ENCODE results near the gene SHB.

SHB gene

DNA sequence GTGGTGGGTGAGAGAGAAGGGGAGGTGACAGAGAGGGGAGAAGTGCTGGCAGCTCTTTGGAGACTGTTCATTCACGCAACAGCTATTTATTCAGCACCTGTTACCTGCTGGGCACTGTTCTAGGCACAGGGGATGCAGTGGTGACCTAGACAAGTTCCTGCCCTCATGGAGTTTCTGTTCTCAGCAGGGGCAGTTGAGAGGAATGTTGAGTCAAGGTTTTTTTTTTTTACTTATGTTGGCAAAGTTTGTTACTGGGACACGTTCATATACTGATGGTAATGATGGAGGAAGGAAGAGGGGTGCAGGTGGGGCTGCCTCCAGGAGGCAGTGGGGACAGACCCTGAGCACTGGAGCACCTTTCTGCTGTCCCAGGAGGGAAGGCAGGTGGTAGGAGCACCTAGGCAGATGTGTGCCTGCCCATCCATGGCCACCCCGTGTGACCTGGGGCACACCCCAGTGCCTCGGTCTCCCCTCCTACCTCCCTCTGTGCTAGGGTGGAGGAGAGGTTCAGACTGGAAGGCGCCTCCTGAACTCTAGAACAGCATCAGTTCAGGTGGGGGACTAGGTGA lies 115.7 kb downstream of the SHB start:
- DNase-seq (ENCODE audit: low spot score): no peak

DNA sequence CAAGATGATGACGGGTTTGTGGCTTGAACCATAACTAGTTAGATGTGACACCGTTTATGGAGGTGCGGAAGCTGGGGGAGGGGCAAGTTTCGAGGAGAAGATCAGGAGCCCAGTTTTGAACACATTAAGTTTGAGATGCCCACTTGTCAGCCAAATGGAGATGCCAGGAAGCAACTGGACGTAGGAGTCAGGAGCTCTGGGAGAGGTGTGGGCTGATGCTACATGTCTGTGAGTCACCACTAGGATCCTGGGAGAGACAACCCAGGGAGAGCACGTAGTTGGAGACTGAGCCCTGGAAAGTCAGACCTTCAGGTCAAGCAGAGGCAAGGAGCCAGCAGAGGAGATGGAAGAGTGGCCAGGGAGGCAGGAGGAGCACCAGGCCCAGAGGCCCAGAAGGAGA lies 116.3 kb downstream of the SHB start:
- DNase-seq (ENCODE audit: low spot score): peak; percentile 25

DNA sequence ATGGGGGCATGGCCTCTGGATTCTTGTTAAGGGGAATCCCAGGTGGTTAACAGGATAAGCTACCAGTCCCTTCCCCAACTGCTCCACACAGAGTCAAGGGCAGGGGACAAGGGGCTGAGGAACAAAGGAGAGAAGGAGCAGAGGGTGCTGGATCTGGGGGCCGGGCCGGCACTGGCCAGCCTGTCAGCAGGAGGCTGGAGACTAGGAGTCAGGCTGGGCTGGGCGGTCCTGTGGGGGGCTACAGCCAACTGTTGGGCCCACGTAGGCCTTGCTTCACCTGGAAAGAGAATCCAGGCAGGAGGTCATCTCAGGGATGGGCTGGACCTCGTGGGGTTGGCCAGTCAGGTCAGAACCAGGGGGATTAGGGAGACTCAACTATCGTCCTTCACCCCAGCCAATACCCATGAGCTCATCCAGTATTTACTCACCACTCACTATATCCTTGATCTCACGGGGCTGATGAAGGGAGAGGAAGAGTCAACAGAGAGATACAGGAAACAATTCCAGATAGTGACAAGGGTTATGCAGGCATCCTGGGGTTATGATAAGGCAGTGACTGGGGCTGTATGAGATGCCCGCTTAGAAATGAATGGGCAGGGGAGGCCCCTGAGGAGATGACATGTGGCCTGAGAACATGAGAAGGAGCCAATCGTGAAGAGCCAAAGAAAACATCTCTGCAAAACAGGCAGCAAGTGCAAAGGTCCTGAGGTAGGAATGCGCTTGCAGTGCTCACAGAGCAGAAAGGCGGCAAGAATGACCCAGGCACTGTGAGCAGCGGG lies 117.2 kb downstream of the SHB start:
- no peak for DNase-seq (ENCODE audit: low spot score)

DNA sequence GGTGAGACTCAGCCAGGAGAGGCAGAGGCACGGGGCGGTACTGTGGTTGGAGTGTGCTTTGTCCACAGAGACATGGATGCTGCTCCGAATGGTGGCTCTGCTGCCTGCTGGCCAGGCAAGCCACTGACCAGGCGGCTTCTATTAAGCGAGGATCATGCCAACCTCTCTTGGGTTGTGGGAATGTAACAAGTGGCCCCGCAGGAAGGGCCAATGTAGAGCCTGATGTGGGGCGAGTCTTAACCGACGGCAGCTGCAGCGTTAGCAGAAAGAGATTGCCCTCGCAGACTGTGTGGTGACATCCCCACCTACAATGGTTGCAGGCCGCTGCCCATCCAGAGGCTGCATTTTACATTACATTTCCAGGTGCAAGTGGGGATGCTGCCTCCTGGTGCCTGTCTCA lies 118.5 kb downstream of the SHB start:
- no peak for DNase-seq (ENCODE audit: low spot score)

DNA sequence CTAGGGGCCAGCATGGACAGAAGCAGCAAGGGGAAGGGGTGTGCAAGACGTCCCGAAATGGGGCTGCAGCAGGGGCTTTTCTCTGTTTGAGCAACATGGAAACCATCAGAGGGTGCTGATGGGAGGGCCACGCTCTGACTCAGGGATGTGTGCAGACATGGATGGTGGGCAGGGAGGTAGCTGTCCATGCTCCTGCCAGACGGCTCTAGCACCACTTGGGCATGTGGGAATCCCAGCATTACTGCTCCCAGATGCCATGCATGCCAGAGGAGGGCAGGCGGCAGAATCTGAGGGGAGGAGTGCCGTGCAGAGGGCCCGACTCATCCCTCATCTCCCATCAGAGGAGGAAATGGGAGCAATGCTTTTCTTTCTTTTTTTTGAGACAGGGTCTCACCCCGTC lies 119.5 kb downstream of the SHB start:
- DNase-seq (ENCODE audit: low spot score): no peak

DNA sequence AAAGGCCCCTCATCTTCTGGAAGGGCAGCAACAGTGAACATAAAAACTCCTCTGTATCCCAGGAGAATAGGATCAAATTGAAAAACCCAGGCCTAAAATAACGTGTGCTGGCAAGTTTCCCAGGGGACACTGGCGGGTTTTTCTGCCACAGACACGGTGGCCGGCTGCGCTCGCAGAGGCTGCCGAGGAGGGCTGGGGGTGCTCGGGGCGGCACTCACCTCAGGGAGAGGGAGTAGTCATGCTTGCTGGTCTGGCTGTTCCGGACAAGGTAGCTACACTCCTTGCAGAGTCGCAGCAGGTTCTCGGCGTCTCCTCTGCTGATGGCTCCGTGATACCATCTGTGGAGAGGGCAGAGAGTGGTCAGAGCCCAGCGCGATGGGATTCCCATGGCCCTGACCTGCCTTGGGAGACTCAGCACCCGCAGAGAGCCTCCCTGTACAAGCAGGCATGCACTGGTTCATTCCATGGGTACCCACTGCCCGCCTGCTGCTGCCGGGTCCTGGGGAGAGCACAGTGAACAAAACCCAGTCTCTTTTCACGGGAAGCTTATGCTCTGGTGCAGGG lies 120.5 kb downstream of the SHB start:
- no peak for DNase-seq (ENCODE audit: low spot score)

DNA sequence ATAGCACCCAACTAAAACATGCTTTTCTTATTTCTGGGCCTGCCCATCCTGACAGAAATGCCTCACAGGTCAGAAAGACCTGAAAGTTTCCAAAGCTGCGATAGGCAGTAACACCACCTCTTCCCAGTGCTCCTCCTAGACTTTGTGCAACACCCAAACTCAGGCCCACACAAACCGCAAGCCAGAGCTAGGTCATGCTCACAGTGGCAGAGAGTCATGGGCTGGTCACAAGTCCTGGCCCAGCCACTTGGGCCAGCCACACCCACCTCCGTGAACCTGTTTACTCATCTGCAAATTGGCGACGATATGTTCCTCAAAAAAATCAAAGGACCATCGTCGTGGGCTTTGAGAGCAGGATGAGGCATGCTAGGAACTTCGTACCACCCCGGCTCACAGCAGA lies 121.0 kb downstream of the SHB start:
- no peak for DNase-seq (ENCODE audit: low spot score)

DNA sequence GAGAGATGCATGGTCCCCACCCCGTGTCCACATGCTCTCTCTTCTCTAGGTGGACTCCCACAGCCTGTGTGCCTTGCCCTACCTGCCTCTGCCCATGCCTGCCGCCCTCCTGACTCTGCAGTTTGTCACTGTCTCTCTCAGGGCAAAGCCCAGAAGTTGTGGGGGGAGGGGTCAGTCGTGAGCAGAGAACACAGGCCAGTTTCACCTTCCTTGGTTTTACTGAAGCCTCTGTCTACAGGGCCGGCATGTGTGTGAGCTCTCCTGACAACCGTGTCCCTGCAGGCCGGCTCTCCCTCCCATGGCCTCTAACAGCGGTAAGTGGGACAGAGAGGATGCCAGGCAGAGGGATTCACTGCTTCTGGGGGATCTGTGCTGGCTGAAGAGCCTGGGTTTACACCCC lies 121.6 kb downstream of the SHB start:
- DNase-seq (ENCODE audit: low spot score): no peak

DNA sequence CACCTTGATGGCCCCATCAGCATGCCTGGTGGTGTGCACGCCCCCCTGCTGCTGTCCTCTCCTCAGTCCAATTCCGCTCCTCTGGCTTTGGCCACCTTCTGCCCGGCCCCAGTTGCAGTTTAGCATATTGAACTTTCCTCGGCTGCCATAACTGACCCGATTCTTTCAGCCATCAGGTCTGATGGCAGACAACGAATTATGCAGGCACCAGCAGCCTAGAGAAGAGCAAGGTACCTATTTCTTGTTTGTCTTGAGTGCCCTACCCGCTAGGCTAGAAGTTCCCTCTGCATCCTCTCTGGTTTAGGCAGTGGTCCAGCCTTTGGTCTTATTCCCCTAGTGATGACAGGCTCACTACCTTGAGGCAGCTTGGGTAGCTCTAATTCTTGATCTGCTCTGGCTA lies 122.1 kb downstream of the SHB start:
- DNase-seq (ENCODE audit: low spot score): no peak

DNA sequence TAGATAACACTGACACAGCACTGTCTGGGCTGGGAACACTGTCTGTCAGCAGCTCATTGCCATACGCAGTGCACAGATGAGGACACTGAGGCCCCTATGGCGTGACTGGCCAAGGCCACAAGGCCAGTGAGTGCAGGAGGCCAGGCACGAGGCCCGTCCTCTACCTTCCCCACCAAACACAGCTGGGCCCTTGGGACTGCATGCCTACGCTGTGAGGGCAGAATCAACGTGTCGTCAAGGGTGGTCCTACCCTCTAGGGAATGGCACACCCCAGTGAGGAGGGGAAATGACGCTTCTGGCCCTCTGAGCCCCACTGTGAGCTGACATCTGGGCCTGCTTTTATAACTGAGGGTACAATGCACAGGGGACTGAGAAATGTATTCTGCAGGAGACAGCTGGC lies 123.0 kb downstream of the SHB start:
- no peak for DNase-seq (ENCODE audit: low spot score)

DNA sequence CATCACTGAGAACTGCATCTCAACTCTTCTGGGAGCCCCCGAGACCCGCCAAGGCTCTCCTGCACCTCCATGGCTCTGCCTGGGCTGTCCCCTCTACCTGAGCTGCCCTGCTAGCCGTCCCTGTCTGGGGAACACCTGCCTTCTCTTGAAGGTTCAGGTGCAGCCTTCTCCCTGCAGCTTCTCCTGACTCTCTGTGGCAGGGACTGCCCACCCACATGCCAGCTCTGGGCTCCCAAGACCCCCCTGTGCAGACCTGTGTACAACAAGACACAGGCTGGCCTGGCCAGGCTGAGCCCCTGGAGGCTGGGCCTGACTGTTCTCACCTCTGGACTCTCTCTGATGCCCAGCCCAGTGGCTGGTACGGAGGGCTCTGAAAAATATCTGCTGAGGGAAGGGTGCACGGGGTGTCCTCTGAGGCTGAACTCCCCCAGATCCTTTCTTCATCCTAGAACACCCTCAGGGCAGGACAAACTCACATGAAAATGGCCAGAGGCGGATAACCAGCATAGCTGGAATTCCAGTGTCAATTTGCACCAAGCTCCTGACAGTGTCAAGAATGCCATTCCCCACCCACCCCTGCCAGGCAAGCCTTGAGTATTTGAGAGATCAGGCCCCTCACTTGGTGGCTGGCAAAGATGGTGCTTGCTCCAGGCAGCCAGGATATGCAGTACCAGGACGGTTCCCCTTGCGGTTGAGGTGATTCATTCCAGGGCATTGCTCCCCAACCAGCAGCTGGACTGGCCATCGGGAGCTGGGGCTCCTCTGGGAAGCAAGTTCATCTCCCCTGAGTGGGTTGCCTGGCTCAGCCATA lies 124.2 kb downstream of the SHB start:
- no peak for DNase-seq (ENCODE audit: low spot score)

DNA sequence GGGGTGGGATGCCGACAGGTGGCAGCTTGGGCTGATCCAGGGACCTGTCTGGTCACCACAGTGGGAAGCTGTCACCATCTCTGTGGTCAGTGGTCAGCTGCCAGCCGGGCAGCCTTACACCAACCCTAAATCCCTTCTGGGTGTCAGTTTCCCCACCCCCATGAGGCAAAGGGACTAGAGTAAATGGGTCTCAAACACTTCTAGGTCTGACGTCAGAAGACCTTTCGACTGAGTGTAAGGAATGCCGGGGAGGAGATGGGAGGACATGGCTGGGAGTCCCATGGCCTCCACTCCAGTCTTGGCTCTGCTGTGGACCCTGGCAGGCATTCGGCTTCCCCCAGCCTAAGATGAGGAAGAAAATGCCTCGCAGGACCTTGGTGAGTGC lies 124.8 kb downstream of the SHB start:
- DNase-seq (ENCODE audit: low spot score): no peak

DNA sequence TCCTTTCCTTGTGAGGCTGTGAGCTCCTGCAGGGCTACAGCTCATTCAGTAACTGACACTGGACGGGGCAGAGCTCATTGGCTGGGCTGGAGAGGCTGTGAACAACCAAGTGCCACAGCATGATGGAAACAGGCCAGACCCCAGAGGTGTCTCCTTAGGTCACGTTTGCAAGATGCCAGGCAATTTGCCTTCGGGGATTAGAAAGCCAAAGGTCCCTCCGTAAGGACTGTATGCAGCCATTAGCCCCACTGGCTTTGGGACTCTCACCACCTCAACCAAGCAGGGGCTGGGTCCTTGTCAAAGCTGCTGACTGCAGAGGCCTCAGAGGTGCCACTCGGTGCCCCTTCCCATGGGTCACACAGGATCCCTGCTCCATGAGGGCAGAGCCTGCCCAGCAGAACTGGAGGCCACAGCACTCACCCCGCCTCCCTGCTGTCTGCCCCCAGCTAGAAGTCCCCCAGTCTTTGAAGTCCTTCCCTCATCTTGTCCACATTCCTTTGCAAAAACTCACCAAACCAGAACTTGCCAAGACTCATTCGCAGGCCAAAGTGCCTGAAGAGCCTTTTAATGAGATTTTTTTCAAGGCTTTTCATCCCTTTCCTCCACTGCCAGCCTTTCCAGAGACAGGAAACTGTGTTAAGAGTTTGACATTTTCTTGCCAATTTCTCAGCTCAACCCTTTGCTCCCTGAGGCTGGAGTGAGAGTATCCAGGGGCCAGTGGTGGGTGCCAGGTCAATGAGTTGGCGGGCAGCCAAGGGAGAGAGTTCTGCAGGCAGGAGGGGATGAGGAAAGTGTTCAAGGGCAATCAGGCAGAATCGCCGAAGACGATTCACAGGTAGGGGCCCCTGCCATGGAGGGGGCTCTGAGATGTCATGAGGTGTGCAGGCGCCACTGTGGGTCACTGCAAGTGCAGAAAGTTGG lies 125.4 kb downstream of the SHB start:
- DNase-seq (ENCODE audit: low spot score): no peak

DNA sequence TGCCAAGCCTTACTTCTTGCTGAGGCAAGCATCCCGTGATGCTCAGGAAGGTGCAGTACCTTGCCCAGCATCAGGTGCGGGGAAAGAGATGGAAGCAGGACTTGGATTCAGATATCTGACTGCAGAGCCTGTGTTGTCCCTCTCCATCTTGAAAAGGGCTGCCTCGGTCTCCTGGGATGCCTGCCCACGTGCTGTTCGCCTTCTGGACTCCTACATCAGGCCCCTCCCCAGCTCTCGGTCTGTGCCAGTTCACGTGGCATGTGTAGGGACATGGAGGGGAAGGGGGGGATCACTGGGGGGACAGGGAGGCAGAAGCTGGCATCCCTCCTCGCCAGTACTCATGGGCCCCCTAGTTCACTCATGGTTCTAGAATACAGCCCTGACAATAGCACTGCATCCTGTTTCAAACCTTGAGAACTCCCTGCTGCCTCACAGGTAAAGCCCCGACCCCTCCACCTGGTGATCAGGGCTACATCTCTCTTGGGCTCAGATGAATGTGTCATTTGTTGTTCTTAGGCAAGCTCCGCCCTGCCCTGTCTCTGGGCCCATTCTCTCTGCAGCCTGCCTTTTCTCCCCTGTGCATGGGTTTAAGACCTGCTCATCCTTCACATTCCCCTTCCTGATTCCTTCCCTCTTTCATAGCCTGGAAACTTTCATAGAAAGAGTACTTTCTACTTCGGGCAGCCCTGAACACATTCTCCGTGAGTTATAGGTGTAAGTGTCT lies 126.2 kb downstream of the SHB start:
- DNase-seq (ENCODE audit: low spot score): no peak

DNA sequence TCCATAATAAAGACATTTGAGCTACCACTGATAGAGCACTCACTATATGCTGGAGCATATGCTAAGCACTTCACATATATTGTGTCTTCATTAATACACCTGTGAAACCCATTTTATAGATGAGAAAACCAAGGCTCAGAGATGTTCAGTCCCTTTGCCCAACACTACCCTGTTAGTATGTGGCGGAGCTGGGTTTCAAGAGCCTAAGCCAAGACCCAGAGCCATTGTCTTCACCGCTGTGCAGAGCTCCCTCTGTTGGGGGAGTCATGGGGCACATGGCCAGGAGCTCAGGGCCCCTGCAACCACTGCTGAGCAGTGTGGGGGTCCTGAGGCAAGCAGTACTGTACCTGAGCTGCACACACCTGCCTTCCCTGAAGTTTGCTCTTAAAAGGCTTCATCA lies 127.8 kb downstream of the SHB start:
- DNase-seq (ENCODE audit: low spot score): no peak

DNA sequence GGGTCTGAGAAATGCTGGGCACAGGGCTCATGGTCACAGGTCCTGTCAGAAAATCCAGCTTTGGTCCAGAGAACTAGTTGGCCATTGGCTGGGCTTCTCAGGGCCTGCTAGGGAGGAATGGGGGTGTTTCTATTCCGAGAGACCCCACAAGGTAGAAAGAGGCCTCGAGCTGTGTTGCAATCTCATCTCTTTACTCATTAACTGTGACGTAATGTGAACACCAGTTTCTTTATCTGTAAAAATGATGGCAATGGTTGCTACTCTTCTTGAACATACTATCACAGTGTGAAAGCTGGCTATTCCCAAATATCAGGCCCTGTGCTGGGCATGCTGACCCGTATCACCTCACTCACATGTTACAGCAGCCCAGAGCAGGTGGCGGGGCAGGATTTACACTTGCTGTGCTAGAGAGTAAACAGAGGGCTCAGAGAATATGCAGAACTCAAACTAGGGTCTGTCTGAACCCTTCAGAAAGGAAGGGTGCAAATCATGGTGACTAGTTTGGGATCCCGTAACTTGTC lies 129.4 kb downstream of the SHB start:
- DNase-seq (ENCODE audit: low spot score): no peak

DNA sequence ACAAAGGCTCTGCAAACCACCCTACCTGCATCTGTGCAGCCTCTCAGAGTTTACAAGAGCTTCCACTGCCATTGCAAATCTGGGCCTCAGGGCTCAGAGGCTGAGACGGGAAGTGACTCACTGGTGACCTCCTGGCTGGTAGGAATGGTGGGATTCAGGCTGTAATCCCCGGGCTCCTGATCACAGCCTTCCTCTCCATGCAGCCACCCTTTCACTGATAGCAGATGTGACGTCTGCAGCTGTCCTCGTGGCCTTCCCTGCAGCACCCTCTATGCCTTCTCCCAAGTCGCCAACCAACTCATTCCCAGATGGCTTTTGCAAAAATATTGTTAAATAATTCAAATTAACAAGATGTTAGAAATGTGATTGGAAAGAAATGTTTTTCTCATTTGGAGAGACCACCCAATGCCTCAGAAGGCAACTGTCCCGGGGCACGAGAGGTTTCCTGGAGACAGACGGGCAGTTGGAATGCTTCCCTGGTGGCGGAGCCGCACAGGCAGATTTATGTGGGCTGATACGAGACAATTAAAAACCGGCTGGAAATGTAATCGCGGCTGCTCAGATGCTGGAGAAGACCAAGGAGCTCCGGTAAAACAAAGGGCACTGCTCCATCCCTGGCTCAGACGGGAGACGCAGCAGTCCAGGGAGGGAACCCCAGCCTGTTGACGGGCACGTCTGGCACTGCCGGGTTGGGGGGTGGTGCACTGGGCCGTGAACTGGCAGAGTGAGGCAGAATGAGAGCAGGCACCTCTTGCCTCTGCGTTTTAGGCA lies 130.7 kb downstream of the SHB start:
- DNase-seq (ENCODE audit: low spot score): peak; percentile 32

DNA sequence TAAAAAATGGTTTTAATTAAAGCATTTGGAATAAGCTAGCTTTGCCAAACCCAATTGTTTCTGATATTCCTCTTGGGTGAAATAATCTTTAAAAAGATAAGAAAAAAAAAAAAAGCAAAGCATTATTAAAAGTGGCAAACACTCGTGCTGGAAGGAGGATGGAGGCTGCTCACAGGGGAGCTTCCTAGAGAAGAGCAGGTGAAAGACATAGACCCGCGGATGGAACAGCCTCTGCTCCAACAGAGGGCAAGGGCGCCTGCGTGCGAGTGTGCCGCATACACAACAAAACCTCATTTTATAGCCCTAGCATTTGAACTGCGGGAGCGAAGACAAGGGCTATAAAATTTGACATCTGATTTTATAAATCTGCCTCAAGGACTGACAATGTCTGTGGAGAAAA lies 131.7 kb downstream of the SHB start:
- DNase-seq (ENCODE audit: low spot score): no peak

DNA sequence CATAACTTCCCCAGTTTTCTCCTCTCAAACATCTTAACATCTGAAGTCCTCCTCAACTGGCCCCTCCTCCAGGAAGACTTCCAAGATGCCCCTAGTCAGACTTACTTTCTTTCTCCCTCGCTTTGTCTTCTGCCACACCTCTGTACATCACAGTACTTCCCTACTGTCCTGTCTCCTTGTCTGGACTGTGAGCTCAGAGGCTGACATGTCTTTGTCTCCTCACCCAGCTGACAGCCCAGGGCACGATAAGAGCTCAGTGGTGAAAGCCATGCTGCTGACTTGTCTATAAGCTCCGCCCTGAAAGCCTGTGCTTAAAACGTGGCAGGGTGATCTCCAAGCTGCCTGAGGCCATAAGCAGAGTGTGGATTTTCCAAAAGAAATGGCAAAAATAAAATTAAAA lies 132.1 kb downstream of the SHB start:
- no peak for DNase-seq (ENCODE audit: low spot score)

DNA sequence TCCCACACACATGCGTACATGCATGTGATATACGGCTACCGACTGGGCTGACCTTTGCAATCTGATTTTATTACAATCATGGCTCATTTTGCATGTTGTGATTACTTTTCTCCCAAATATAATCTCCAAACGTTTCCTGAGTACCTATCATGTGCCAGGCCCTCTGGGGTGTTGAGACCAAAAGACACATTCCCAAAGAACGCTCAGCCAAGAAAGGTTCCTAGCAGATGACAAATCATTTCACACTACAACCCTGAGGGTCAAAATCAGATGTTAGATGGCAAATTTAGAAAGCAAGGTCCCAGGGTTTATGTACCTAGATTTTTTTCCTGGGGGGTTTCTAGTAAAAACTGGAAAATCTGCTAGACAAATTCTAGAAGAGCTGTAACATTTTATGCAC lies 132.7 kb downstream of the SHB start:
- DNase-seq (ENCODE audit: low spot score): no peak
